Measurements from ENCODE around the gene SIVA1.

Gene SIVA1

DNA sequence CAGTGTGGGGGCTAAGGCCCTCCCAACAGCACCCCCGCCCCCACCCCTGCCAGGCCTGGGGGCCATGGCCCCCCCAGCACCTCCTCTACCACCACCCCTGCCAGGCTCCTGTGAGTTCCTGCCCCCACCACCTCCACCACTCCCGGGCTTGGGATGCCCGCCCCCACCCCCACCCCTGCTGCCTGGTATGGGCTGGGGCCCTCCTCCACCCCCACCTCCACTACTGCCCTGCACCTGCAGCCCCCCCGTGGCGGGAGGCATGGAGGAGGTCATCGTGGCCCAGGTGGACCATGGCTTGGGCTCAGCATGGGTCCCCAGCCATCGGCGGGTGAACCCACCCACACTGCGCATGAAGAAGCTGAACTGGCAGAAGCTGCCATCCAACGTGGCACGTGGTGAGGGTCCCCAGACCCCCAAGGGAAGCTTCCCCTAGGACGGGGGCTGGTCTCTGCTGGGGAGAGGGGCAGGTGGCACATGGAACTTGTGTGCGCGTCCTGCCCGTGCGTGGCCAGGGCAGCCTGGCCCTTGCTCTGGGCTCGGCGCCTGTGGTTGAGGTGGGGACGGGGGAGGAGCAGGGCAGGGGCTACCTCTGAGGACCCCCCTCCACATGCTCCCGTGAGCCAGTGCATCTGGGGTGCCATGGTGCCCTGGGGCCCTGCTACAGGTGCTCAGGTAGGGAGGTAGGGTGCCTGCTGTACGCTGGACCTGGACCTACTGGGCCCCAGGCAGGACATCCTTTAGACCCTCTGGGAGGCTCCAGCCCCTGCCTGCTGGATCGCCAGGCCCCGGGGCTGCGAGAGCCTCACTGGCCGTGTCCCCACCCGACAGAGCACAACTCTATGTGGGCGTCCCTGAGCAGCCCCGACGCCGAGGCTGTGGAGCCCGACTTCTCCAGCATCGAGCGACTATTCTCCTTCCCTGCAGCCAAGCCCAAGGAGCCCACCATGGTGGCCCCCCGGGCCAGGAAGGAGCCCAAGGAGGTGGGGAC is 45.0 kb upstream of the SIVA1 start:
- DNase-seq (ENCODE audit: extremely low spot score) = peak; percentile 30
- CTCF ChIA-PET = interaction anchor here (0.7 to 1.1 kb wide), 3 partner anchors 27 to 68 kb away, joined by 3 to 5 read pairs (median 4); no protein-coding TSS in a partner anchor
- TF ChIP-seq FOXA1 (IDR thresholded peaks at IDR 0.05) (no peak), LEF1 (IDR thresholded peaks at IDR 0.05; ENCODE audit: borderline replicate concordance) (no peak), ELF4 (IDR thresholded peaks at IDR 0.05) (no peak), TARDBP (IDR thresholded peaks at IDR 0.05) (no peak), L3MBTL2 (conservative IDR thresholded peaks at IDR 0.05) (no peak), SUZ12 (IDR thresholded peaks at IDR 0.05) (no peak), FOXM1 (IDR thresholded peaks at IDR 0.05; ENCODE audit: borderline replicate concordance) (no peak), ARNT (IDR thresholded peaks at IDR 0.05) (no peak), NFRKB (IDR thresholded peaks at IDR 0.05) (no peak), FOXK2 (IDR thresholded peaks at IDR 0.05) (no peak)
- TF ChIP-seq, protein P1, sequence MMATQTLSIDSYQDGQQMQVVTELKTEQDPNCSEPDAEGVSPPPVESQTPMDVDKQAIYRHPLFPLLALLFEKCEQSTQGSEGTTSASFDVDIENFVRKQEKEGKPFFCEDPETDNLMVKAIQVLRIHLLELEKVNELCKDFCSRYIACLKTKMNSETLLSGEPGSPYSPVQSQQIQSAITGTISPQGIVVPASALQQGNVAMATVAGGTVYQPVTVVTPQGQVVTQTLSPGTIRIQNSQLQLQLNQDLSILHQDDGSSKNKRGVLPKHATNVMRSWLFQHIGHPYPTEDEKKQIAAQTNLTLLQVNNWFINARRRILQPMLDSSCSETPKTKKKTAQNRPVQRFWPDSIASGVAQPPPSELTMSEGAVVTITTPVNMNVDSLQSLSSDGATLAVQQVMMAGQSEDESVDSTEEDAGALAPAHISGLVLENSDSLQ (IDR thresholded peaks at IDR 0.05) = no peak
- POLR2A ChIA-PET = no interaction called here

DNA sequence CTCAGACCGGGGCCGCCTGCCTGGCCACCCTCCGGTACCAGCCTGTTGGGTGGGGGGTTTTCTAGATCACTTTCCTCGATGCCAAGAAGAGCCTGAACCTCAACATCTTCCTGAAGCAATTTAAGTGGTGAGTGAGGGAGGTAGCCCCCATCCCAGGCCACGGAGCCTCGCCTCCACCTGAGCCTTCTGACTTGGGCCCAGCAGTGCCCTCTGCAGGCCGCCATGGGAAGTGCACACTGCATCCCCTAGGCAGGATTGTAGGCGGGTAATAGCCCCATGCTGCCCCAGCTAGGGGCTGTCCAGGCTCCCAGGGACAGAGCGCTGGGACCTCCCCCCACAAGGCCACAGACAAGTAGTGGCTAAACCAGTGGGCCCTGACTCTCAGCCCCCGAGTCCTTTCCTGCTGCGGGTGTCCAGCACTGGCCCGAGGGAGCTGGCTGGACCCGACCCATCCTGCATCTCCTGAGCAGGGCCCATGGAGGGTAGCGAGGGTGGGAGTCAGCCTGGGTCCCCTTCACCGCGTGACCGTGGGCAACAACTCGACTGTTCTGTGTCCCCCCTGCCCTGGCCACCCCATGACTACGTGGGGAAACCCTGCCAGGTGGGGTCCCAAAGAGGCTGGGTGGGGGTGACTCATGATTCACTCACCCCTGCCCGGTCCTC is 44.2 kb upstream of the SIVA1 start:
- ChIA-PET CTCF (interaction anchor here (0.7 to 1.1 kb wide), 5 partner anchors 28 to 132 kb away, joined by 3 to 5 read pairs (median 4); partner anchors contain the start of gene SIVA1), POLR2A (interaction anchor here (0.7 to 1.4 kb wide), 3 partner anchors 31 to 44 kb away, joined by 3 read pairs; partner anchors contain the start of gene SIVA1)
- peak; percentile 90 for DNase-seq (ENCODE audit: extremely low spot score)

DNA sequence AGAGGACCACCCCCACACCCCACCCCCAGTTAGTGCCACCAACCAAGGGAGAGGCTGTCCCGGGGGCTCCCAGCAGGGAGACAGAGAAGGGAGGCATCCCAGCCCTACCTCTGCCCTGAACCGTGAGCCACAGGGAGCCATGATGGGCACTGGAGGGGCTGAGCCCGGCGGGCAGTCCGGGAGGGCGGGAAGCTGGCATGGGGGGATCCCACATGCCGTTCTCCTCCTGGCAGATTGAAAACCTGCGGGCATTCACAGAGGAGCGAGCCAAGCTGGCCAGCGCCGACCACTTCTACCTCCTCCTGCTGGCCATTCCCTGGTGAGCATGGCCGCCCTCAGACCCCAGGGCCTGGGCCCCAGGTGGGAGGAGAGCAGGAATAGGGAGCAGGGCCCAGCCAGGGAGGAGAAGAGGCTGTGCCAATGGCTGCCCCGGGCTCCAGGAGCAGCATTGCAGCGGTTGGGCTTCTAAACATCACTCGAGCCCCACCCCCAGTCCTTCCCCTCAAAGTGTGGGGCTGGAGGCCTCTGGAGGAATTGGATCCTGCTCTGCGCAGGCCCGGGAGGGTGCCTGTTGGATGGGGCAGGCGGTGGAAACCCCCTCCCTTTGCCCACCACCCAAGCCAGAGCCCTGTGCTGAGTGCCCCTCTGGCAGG is 43.4 kb upstream of the SIVA1 start:
- POLR2A ChIA-PET = interaction anchor here (0.7 to 1.4 kb wide), 3 partner anchors 31 to 43 kb away, joined by 3 read pairs; partner anchors contain the start of gene SIVA1
- no peak for TF ChIP-seq TARDBP (IDR thresholded peaks at IDR 0.05)
- CTCF ChIA-PET = interaction anchor here (0.7 to 1.1 kb wide), 4 partner anchors 29 to 133 kb away, joined by 3 to 5 read pairs (median 4); partner anchors contain the start of gene SIVA1
- DNase-seq (ENCODE audit: extremely low spot score) = no peak

More for the DNA sequence above, 44.2 kb upstream of the SIVA1 start:
- no peak for TF ChIP-seq BHLHE40 (IDR thresholded peaks at IDR 0.05; ENCODE audit: borderline replicate concordance)
- no peak for TF ChIP-seq TARDBP (IDR thresholded peaks at IDR 0.05)

DNA sequence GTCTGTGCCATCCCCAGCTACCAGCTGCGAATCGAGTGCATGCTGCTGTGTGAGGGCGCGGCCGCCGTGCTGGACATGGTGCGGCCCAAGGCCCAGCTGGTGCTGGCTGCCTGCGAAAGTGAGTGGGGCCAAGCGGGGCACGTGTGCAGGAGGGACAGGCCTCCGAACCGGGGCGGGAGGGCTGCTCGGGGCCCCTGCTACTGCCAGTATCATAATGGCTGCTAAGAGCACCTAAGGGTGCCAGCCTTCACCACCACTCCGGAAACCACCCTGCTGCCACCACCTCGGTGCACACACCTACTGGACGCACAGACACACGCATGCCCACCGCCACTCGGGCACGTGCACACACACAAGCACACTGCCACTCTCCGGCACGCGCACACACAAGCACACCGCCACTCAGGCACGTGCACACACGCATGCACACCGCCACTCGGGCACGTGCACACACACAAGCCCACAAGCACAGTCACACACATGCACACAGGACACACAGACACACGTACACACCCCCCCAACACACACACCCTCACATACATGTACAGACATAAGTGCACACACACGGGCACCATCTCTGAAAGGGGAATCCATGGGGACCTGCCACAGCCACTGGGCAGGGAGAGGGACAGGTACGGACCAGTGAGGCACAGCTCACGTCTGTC is 42.7 kb upstream of the SIVA1 start:
- ChIA-PET CTCF (no interaction called here), POLR2A (interaction anchor here (0.9 to 1.4 kb wide), 2 partner anchors 42 kb away, joined by 3 read pairs; partner anchors contain the start of gene SIVA1)
- no peak for DNase-seq (ENCODE audit: extremely low spot score)
- TF ChIP-seq SP1 (IDR thresholded peaks at IDR 0.05) (no peak), ELF4 (IDR thresholded peaks at IDR 0.05) (no peak), ARNT (IDR thresholded peaks at IDR 0.05) (no peak), CTBP1 (IDR thresholded peaks at IDR 0.05; ENCODE audit: borderline replicate concordance) (no peak), NFRKB (IDR thresholded peaks at IDR 0.05) (no peak), L3MBTL2 (conservative IDR thresholded peaks at IDR 0.05) (no peak), ZNF384 (IDR thresholded peaks at IDR 0.05) (no peak), TARDBP (IDR thresholded peaks at IDR 0.05) (no peak), SUZ12 (IDR thresholded peaks at IDR 0.05) (no peak), LEF1 (IDR thresholded peaks at IDR 0.05; ENCODE audit: borderline replicate concordance) (no peak), FOXA1 (IDR thresholded peaks at IDR 0.05) (no peak), FOXM1 (IDR thresholded peaks at IDR 0.05; ENCODE audit: borderline replicate concordance) (no peak)
- TF ChIP-seq, protein P1 (IDR thresholded peaks at IDR 0.05) = no peak

DNA sequence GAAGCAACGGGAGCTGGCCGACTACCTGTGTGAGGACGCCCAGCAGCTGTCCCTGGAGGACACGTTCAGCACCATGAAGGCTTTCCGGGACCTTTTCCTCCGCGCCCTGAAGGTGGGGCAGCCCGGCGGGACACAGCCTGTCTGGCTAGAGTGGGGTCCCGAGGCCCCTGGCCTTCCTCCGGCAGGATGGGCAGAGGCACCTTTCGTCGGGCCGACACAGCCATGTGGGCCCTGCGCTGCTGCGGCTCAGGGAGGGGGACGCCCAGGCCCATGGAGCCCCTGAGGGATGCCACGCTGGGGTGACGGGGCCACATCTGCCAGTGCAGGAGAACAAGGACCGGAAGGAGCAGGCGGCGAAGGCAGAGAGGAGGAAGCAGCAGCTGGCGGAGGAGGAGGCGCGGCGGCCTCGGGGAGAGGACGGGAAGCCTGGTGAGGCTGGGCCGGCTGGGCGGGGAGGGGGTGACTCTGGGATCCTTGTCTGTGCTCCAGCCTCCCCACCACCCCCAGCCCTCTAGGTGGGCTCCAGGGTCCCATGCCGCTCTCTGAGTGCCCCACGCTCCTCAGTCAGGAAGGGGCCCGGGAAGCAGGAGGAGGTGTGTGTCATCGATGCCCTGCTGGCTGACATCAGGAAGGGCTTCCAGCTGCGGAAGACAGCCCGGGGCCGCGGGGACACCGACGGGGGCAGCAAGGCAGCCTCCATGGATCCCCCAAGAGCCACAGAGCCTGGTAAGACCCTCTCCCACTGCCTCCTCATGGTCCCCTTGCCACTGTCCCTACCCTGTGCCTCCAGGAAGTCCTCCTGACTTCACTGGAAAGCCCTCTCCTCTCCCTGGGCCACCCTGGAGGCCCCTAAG is 39.8 kb upstream of the SIVA1 start:
- POLR2A ChIA-PET = interaction anchor here (0.6 kb wide), 1 partner anchor 39 kb away, joined by 4 read pairs; the partner anchor contains the start of gene SIVA1
- CTCF ChIA-PET = no interaction called here
- DNase-seq (ENCODE audit: extremely low spot score) = no peak
- TF ChIP-seq CTBP1 (IDR thresholded peaks at IDR 0.05; ENCODE audit: borderline replicate concordance) (no peak), ELF4 (IDR thresholded peaks at IDR 0.05) (no peak), ZNF384 (IDR thresholded peaks at IDR 0.05) (no peak), TARDBP (IDR thresholded peaks at IDR 0.05) (no peak), FOXK2 (IDR thresholded peaks at IDR 0.05) (no peak), SP1 (IDR thresholded peaks at IDR 0.05) (no peak), L3MBTL2 (conservative IDR thresholded peaks at IDR 0.05) (no peak), BHLHE40 (IDR thresholded peaks at IDR 0.05; ENCODE audit: borderline replicate concordance) (no peak), NFRKB (IDR thresholded peaks at IDR 0.05) (no peak), FOXM1 (IDR thresholded peaks at IDR 0.05; ENCODE audit: borderline replicate concordance) (no peak), HDGF (IDR thresholded peaks at IDR 0.05; ENCODE audit: borderline replicate concordance) (no peak), SUZ12 (IDR thresholded peaks at IDR 0.05) (no peak), LEF1 (IDR thresholded peaks at IDR 0.05; ENCODE audit: borderline replicate concordance) (no peak), FOXA1 (IDR thresholded peaks at IDR 0.05) (no peak), ARNT (IDR thresholded peaks at IDR 0.05) (no peak)
- TF ChIP-seq, protein P1 (IDR thresholded peaks at IDR 0.05) = no peak
